HG03045 (cell line): ENCODE data around the gene MTF1.

ENCODE experiments used
- ATAC-seq: cut with Tn5 transposase; IDR thresholded peaks from one replicate; pipeline ENCODE4 v1.9.1; 2021; ENCODE audit warnings: mild to moderate bottlenecking, moderate library complexity; ENCODE audit not compliant: unreplicated experiment

The MTF1 gene

GRCh38 chr1:37868466-37868865, 9.1 kb upstream of the MTF1 start:
- ATAC-seq: no peak

GRCh38 chr1:37867784-37868183, 8.4 kb upstream of the MTF1 start:
- ATAC-seq: no peak

- no peak for ATAC-seq
Measured at GRCh38 chr1:37866491-37866890, 7.1 kb upstream of the MTF1 start.

GRCh38 chr1:37865348-37866120, 6.1 kb upstream of the MTF1 start:
- ATAC-seq: no peak

GRCh38 chr1:37862330-37862729, 2.9 kb upstream of the MTF1 start:
- ATAC-seq: no peak

GRCh38 chr1:37861151-37861550, 1.8 kb upstream of the MTF1 start:
- no peak for ATAC-seq

- ATAC-seq: no peak
Measured at GRCh38 chr1:37860346-37860666, 914 bp upstream of the MTF1 start.

GRCh38 chr1:37858931-37859506, 373 bp downstream of the MTF1 start:
- no peak for ATAC-seq

- no peak for ATAC-seq
Measured at GRCh38 chr1:37854406-37854805, 5.0 kb downstream of the MTF1 start.

- ATAC-seq: no peak
Measured at GRCh38 chr1:37853157-37853556, 6.2 kb downstream of the MTF1 start.

GRCh38 chr1:37851782-37852210, 7.6 kb downstream of the MTF1 start:
- no peak for ATAC-seq

GRCh38 chr1:37851262-37851661, 8.1 kb downstream of the MTF1 start:
- no peak for ATAC-seq

GRCh38 chr1:37850352-37850955, 8.9 kb downstream of the MTF1 start:
- ATAC-seq: no peak

- ATAC-seq: no peak
Measured at GRCh38 chr1:37849480-37849879, 9.9 kb downstream of the MTF1 start.

- no peak for ATAC-seq
Measured at GRCh38 chr1:37846647-37847339, 12.6 kb downstream of the MTF1 start.

GRCh38 chr1:37845786-37846185, 13.6 kb downstream of the MTF1 start:
- no peak for ATAC-seq

- no peak for ATAC-seq
Measured at GRCh38 chr1:37845049-37845646, 14.2 kb downstream of the MTF1 start.

- ATAC-seq: no peak
Measured at GRCh38 chr1:37844536-37844935, 14.9 kb downstream of the MTF1 start.

GRCh38 chr1:37841652-37842051, 17.7 kb downstream of the MTF1 start:
- no peak for ATAC-seq

- ATAC-seq: no peak
Measured at GRCh38 chr1:37840711-37841110, 18.7 kb downstream of the MTF1 start.

- no peak for ATAC-seq
Measured at GRCh38 chr1:37839676-37840075, 19.7 kb downstream of the MTF1 start.
